Activated CD4-positive, CD25-positive, alpha-beta regulatory T cell treated with anti-CD3 and anti-CD28 coated beads, Interleukin-2, amount 50 U/mL, for 24 hours (primary cell): Measurements from ENCODE around the gene C19orf12.
"Not testable (repeated sequence)": the region's sequence is repeated elsewhere in the genome, so short reads cannot be mapped to it uniquely, and the experiment has no call there.

Experiments
- ATAC-seq, 2 donors: fragments of 150-1000 bp; cut with Tn5 transposase; one replicate each; pipeline ENCODE4 v1.10.0; 2021; ENCODE audit warnings: mild to moderate bottlenecking in 1 of 2, moderate library complexity in 1 of 2

The C19orf12 gene

DNA sequence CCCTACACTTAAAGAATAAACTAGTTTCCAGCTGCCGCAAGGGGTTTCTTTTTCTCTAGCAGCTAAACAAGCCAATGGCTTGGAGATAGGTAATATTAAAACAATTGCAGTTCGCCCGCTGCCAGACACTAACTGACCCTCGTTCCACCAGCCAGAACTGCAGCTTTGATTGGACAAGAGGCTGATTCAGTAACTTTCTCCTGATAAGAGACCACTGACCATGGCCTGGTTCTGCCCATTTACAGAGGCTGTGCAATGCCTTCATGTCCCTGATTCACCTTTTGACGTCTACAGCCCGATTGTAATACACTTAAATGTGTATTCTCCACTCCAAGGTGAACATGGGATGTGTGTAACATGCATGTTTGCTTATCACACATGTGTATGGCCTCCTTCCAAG lies 12.8 kb upstream of the C19orf12 start:
- ATAC-seq: no peak

DNA sequence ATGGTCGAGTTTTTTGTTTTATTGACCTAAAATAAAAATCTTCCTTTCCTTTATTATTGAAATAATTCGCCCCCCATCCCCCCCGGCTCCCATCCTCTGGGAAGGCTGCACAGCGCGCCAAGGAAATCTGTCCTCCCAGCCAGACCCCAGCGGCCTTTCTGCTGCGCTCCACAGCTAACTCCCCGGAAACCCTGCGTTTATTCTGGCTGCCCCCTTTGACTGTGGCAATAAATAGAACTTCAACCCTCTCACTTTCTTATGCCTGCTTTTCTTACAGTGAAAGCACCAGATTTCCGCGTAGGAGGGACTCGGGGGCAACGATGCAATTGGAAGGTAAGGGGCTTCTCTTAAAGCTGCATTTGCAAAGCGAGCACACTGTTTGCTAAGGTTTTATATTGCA lies 9.7 kb upstream of the C19orf12 start:
- ATAC-seq: no peak

DNA sequence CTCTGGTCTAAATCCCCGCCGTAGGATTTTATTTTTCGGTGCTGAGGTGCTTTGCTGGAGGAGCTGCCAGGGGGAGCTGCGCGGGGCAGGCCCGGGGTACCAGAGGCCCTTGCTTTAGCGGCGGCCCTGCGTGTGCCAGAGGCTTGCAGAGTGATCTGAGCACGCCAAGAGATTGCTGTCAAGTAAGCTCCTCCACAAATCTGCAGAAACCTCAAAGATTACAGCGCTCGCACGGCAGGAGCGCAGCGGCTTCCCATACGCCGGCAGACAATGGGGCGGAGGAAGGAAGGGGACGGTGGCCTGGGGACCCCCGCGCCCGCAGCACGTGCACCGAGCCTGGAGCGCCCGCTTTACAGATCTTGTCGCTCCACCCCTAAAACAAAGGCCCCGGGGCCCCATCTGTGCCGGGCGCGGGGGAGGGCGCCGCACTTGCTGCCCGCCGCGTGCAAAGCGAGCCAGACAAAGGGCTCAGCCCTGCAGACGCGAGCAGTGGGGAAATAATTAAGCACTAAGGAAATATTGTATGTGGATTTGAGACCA lies 9.1 kb upstream of the C19orf12 start:
- peak; percentile 32 to 55 for ATAC-seq

DNA sequence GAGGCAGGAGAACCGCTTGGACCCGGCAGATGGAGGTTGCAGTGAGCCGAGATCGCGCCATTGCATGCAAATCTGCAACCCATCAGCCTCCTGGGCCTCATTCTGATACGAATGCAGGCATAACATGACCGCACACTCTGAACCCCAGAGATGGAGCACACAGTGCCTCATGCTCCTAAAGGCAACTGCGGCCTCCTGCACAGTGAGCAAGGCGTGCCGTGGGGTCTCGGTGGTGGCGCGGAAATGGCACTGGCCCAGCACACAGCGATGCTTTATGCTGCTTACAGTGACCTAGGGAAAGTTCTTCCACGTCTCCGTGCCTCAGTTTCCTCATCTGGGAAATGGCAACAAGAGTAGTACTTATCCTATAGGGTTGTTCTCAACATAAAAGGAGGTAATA lies 2.0 kb upstream of the C19orf12 start:
- no peak for ATAC-seq

DNA sequence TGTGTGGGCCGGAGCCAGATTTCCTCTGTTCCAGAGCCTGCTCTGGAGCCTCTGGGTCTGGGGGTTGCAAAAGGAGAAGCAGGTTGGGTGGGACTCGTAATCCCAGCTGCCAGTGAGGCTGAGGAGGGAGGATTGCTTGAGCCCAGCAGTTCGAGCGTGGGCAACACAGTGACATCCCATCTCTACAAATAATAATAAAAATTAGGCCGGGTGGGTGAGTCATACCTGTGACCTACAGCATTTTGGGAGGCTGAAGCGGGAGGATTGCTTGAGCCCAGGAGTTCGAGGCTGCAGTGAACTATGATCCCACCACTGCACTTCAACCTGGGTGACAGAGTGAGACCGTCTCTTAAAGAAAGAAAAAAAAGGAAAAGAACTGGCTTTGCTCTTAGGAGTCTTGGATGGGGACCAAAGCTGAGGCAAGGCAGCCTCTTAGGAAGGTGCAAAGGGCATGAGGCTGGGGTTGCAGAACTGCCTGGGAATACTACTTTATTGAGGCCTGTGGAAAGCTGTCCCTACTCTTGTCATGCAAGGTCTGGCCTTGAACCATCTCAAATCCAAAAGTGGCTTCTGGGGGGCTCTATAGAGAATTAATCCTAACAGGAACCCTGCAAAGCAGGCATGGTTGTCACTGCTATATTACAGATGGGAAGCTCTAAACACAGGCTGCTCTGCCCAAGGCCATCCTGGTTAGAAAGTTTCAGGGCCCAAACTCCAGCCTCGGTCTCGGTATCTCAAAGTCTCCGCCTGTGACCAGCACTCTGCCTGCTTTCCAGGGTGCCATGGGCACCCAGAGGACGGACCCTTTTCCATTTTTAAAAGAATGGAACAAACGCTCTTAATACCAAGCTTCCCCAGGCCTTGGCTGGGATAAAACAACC lies 880 bp upstream of the C19orf12 start:
- ATAC-seq: no peak

DNA sequence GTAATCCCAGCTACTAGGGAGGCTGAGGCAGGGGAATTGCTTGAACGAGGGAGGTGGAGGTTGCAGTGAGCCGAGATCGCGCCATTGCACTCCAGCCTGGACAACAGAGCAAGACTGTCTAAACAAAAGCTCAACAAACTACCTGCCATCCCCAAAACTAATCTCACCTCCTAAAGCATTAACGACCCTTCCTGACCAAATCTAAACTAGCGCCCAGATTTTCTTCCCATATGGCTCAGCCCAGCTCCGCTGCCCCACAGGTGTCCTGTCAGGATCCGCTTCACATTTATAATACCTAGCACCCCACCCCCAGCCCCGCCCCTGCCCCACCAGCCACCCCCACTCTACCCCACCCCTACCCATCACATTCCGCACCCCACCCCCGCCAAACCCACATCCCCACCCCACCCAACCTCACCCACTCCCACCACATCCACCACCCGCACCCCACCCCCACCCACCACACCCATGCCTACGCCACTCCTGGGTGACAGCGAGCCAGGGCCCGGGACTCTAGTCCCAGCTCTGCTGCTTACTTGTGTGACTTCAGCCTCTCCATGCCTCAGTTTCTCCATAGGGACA lies 599 bp downstream of the C19orf12 start:
- peak; percentile 27 to 34 for ATAC-seq

DNA sequence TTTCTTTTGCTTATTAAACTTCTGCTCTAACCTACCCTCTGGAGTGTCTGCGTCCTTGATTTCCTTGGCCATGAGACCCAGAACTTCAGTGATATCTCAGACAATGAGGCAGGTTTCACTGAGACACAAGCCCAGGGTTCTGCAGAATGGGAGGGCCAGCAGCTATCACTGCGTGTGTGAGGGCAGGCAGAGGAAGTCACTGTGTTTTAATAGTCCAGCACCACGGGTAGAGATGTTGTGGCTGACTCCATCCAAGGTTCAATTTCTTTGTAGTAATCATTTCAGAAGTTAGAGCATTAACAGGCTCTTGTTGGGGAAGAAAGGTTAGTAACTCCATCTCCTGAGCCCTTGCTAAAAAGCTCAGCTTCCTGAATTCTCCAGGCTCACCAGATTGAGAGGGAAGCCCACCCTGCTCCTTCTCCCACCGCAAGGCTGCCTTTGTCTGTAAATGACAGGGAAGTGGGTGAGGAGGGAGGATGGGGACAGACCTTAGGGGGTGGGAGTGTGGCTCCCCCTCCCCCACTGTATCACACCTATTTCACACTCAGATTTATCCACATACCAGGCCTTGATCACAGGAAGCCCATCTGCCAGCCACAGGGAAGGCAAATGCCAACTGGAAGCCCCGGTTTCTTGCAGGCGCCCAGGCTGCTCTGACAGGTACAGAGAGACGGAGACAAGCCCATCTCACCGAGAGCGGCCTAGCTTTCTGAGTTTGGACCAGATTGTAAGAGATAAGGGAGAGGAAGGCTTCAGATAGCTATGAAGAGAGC lies 2.1 kb downstream of the C19orf12 start:
- no peak for ATAC-seq

DNA sequence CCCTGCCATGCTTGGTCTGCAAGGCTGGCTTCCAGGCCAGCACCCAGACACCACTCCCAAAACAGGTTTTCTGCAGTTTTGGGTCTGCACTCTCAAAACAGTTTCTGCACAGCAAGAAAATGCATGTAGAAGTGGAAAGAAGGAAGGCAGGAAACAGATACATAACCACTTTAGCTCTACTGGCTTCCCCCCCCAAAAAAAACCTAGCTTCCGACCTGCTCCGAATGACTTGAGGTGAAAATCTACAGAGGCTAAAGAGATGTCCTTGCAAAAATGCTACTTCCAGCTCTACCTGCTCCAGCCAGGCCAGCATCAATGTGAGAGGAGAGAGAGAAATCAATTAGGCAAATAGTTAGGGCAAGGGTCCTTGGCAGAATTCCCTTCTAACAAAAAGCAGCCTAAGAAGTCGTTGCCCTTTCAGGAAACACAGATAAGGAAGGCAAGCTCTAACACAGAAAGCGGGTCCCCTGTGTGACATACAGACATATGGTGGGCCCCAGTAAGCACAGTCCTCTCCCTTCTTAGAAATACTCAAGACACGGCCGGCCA lies 3.4 kb downstream of the C19orf12 start:
- no peak for ATAC-seq

DNA sequence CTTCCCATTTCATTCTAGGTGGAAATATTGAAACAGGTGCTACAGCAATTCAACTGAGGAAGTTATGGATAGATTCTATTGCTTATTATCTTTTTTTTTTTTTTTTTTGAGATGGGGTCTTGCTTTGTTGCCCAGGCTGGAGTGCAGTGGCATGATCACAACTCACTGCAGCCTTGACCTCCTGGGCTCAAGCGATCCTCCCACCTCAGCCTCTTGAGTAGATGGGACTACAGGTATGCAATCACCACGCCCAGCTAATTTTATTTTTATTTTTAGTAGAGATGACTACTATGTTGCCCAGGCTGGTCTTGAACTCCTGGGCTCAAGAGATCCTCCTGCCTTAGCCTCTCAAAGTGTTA lies 5.6 kb downstream of the C19orf12 start:
- not testable (repeated sequence) for ATAC-seq

DNA sequence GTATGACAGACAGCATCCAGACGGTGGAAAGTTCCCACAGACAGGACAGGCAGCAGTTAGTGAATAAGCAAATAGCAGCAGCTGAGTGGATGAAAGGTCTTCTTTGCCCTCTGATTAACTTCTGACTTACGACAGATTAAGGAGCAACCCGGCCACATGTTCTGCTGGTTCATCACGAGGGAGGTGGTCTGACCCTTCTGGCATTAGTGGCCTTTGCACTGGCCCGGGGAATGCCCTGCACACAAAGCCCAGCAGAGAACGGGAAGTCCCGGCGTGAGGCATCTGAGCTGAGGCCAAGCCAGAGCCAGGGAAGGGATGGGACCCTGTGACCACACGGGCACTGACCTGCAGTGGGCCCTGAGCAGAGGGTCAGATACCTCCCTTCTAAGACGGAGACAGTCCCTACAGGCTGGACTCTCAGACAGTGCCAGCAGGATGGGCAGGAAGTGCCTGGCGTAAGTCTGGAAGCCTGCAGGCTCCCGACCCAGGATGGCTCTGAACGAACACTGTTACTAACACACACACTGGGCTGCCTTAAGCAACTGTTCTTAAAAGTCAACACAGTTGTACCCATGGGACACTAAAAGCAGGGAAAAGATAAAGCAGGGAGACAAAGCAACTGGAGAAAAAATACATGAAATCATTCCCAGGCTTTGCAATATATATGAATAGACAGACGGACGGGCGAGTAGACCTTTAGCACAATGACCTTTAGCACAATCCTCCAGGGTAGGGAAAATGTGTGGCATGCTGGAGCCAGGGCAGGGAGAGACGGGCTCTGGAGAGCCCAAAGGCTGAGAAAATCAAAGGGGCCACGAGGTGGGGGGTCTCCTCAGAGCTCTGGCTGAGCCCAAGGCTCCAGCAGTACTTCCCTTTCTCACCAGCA lies 6.3 kb downstream of the C19orf12 start:
- no peak for ATAC-seq

DNA sequence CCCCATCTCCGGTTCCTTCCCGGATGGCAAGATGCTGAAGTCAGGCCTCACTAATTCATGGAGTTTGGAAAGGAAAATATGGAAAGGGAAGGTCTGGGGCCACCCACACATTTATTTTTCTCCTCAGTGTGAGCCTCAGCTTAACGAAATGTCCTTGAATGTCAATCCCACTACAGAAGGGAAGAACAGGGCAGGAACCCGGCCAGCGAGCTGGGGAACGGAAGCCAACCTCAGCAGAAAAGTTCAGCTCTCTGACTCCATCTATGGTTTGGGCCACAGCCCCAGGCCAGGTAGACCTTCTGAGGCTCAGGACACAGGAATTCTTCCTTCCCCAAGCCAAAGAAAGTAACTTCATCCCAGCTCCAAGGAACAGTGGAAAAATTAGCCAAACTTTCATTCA lies 8.4 kb downstream of the C19orf12 start:
- ATAC-seq: no peak

DNA sequence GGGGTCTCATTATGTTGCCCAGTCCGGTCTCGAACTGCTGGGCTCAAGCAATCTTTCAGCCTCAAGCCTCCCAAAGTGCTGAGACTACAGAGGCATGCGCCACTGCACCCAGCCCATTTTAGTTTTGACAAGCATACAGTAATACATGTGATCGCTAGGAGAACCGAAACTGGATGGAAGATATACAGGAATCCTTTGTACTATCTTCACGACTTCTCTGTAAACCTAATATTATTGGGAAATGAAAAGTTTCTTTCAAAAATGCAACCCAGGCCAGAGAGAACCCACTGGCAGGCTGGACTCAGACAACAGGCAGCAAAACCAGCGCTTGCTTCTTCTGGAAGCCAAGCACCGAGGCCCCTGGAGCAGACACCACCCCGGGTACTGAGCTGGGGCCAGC lies 9.4 kb downstream of the C19orf12 start:
- no peak for ATAC-seq

DNA sequence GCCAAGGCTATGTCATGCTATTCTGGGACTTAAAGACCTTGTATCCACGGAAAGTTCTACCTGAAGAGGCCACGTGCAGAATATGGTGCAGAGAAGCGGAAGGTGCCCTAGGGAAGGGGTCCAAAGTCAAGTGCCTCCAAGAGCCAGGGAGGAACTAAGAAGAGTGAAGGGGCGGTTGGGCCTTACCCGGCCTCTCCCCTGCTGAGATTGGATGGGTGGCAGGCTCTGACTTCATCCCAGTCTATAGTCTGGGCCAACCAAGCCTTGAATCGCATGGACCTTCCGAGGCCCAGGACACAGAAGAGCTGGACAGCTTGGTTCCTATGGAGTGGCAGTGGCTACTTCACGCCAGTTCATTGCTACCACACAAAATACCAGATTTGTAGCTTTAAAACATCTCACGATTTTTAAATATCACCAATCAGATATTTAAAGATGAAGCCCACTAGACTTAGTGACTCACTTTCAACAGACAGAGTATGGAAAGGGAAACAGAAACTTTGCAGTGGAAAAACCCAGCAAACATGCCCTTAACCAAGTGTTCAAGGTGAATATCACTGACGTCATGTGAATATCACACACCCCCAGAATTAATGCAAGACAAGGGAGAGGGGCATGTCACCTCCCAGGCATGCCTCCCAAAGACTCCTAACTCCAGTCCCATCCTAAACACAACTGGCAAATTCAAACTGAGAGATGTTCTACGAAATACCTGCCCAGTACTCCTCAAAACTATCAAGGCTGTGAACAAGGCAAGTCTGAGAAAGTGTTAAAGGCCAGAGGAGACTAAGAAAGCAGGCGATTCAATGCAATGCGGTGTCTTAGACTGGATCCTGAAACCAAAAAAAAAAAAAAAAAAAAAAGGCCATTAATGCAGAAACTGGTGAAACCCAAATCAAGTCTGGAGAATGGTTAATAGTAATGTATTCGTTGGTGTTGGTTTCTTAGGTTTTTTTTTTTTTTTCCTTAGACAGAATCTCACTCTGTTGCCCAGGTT lies 10.2 kb downstream of the C19orf12 start:
- ATAC-seq: peak; percentile 92 to 95

DNA sequence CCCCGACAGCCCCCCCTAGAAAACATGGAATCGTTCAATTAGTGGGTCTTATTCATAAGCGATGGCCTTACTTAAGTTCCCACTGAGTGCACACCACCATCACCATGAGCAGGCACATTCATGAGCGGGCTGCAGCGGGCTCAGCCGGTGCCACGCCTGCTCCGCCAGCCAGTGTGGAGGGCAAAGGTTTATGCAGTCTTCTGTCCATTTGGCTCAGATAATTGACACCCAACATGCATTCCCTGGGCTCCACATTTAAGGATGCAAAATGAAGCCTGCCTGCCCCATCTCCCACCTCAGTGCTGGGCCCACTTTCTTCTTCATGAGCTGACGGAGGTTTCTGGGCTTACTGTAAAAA lies 12.1 kb downstream of the C19orf12 start:
- ATAC-seq: no peak

DNA sequence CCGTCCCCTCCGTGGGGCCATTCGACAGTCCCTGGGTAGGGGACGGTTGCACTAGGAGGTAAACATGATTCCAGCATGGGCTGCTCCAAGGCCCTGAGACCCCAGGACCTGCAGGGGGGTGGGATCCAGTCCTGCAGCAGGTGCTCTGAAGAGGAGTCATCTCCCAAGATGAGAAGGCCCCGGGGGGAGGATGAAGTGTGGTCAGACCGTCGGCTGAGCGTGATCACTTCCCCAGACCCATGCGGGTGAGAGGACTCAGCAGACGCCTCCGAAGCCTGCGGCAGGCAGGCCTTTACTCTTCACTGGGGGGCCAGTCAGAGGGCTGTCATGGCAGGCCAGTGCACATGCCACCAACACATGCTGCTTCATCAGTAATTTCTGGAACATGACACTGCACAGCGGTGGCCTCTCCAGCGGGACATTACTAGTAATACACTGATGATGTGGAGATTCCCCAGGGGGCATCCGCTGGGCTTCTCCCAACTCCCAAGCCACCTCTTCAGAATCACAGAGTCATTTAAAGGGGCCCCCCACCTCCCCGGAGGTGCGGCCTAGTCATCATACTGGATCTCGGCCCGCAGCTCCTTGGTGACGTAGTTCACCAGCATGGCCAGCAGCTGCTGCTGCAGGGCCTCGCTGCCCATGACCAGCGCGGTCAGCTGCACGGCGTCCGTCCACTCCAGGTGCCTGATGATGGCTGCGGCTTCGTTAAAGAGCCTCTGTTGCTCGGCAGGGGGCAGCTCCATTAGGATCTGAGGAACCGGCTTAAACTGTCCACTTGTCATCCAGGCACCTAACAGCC lies 12.7 kb downstream of the C19orf12 start:
- ATAC-seq: no peak

DNA sequence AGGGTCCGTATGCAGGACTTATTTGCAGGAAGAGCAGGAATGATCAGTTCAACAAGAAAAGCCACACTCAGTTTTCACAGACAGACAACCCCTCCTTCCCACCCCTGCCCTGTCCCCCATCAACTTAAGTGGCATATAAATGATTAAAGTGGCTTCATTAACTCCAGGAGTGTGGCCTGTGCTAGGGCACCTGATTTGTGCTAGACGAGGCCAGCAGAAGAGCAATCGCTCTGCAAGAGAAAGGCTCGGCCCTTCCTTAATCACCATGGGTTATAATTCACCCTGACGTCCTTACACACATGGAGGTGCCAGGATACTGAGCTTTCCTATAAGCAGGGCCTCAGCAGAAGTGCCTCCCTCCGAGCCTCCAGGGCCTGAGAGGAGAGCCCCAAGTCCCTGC lies 14.6 kb downstream of the C19orf12 start:
- ATAC-seq: no peak

DNA sequence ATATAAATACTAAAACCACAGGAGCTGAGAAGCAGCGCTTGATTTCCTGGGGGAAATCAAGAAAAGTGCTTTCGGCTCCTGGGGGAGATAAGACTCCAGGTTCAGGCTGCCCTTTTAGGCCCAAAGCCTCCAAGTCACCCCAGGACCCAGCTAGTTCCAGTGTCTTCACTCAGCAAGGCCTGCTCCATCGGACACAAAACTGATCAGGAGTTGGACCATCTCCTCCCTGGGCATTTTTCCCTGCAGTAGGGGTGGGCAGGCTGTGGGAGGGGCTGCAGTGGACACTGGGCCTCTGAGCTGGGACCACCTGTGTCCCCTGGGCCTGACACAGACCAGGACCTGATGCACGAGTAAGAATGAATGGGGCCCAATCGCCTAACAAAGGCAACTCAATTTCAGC lies 15.2 kb downstream of the C19orf12 start:
- ATAC-seq: no peak

DNA sequence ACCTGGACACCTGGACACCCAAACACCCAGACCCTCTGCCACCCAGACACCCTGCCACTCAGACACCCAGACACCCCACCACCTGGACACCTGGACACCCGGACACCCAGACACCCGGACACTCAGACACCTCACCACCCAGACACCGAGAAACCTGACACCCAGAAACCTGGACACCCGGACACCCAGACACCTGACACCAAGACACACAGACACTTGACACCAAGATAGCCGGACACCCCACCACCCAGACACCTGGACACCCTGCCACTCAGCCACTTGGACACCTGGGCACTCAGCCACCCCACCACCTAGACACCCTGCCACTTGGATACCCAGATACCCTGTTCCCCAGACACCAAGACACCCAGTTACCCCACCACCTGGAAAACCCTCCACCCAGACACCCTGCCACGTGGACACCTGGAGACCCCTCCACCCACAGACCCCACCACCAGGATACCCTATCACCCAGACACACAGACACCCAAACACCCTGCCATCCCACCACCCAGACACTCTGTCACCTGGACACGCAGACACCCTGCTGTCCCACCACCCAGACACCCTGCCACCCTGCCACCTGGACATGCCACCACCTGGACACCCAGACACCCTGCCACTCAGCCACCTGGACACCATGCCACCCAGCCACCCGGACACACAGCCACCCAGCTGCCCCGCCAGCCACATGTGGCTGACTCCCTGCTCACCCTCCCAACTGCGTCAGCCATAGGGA lies 17.4 kb downstream of the C19orf12 start:
- no peak for ATAC-seq

DNA sequence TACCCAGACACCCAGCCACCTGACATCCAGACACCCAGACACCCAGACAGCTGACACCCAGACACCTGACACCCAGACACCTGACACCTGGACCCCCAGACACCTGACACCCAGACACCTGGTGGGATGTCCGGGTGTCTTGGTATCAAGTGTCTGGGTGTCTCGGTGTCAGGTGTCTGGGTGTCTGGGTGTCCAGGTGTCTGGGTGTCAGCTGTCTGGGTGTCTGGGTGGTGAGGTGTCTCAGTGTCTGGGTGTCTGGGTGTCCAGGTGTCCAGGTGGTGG lies 18.6 kb downstream of the C19orf12 start:
- ATAC-seq: no peak
